SJSA1 (cell line): Measurements from ENCODE around the gene FBXO48. TPM values are rescaled to one million over a fixed set of nuclear protein-coding genes. Genes with fewer than 3 reads are reported as not detected.

Experiments used
- DNase-seq, 2 experiments: peaks; one replicate each; pipeline ENCODE4 v3.0.0-alpha.2; 2015 to 2020; ENCODE audit warnings: low spot score in 2 of 2, low read depth in 1 of 2
- H3K27ac ChIP-seq: fragments of 250-450 bp; sonication (Bioruptor Pico); 2 replicates; pipeline ENCODE4 v1.5.1; 2020; ENCODE audit warnings: mild to moderate bottlenecking, moderate library complexity
- H3K27me3 ChIP-seq: fragments of 250-450 bp; sonication (Bioruptor Pico); replicated peaks from 2 replicates; pipeline ENCODE4 v1.5.1; 2020; ENCODE audit warnings: mild to moderate bottlenecking, moderate library complexity
- H3K36me3 ChIP-seq: fragments of 250-450 bp; sonication (Bioruptor Pico); 2 replicates; pipeline ENCODE4 v1.5.1; 2020; ENCODE audit warnings: mild to moderate bottlenecking
- H3K4me1 ChIP-seq: fragments of 250-450 bp; sonication (Bioruptor Pico); replicated peaks from 2 replicates; pipeline ENCODE4 v1.6.1; 2021; ENCODE audit warnings: mild to moderate bottlenecking
- H3K4me3 ChIP-seq: fragments of 250-450 bp; sonication (Bioruptor Pico); 2 replicates; pipeline ENCODE4 v1.5.1; 2020; ENCODE audit warnings: mild to moderate bottlenecking
- H3K9me3 ChIP-seq: fragments of 250-450 bp; sonication (Bioruptor Pico); replicated peaks from 2 replicates; pipeline ENCODE4 v1.5.1; 2020; ENCODE audit warnings: mild to moderate bottlenecking
- total RNA-seq: library from RNA; depleted of rRNA; stranded (reverse); fragments of >200 nt; shearing (Covaris generic); gene quantifications from 2 replicates; pipeline ENCODE4 v1.2.3, GENCODE V29; 2014

FBXO48 gene
- total RNA-seq, 1 experiment from 2014 or later = 0.74 TPM

GRCh38 chr2:68438455-68439303 lies 28.4 kb downstream of the FBXO48 start:
- no peaks in the 10 kb centered on the region for H3K4me1 ChIP-seq
- H3K9me3 ChIP-seq = no peaks in the 10 kb centered on the region
- H3K27ac ChIP-seq = no peak overlapping the region
- no peaks in the 10 kb centered on the region for H3K27me3 ChIP-seq
- no peak overlapping the region for H3K4me3 ChIP-seq
- no peaks in the 10 kb centered on the region for H3K36me3 ChIP-seq
- no peak for DNase-seq

GRCh38 chr2:68436270-68436669 lies 30.8 kb downstream of the FBXO48 start:
- H3K36me3 ChIP-seq = no peaks in the 10 kb centered on the region
- H3K4me1 ChIP-seq = no peaks in the 10 kb centered on the region
- H3K27me3 ChIP-seq = no peaks in the 10 kb centered on the region
- H3K4me3 ChIP-seq = no peak overlapping the region
- H3K9me3 ChIP-seq = no peaks in the 10 kb centered on the region
- no peak overlapping the region for H3K27ac ChIP-seq
- no peak for DNase-seq

- Histone ChIP-seq H3K36me3 (no peaks in the 10 kb centered on the region), H3K27me3 (no peaks in the 10 kb centered on the region), H3K27ac (no peak overlapping the region), H3K4me1 (no peaks in the 10 kb centered on the region), H3K4me3 (no peak overlapping the region), H3K9me3 (no peaks in the 10 kb centered on the region)
- DNase-seq = no peak
Measured at GRCh38 chr2:68435615-68436014, 31.5 kb downstream of the FBXO48 start.

GRCh38 chr2:68434981-68435380 lies 32.1 kb downstream of the FBXO48 start:
- DNase-seq = no peak
- Histone ChIP-seq H3K4me1 (no peaks in the 10 kb centered on the region), H3K27me3 (no peaks in the 10 kb centered on the region), H3K4me3 (no peak overlapping the region), H3K9me3 (no peaks in the 10 kb centered on the region), H3K27ac (no peak overlapping the region), H3K36me3 (no peaks in the 10 kb centered on the region)

- no peak for DNase-seq
Measured at GRCh38 chr2:68432696-68433658, 34.1 kb downstream of the FBXO48 start.

GRCh38 chr2:68431316-68431972 lies 35.6 kb downstream of the FBXO48 start:
- DNase-seq = no peak
- H3K4me3 ChIP-seq = no peak overlapping the region
- peaks cover 11% of the 10 kb centered on the region; the same call in 1 of the 2 replicates for H3K4me1 ChIP-seq
- no peaks in the 10 kb centered on the region for H3K27me3 ChIP-seq
- no peaks in the 10 kb centered on the region for H3K36me3 ChIP-seq
- H3K9me3 ChIP-seq = no peaks in the 10 kb centered on the region
- H3K27ac ChIP-seq = no peak overlapping the region

More at GRCh38 chr2:68432696-68433658, 34.1 kb downstream of the FBXO48 start:
- no peaks in the 10 kb centered on the region for H3K9me3 ChIP-seq
- no peak overlapping the region for H3K4me3 ChIP-seq
- no peaks in the 10 kb centered on the region for H3K27me3 ChIP-seq
- no peaks in the 10 kb centered on the region for H3K36me3 ChIP-seq
- no peak overlapping the region for H3K27ac ChIP-seq
- no peaks in the 10 kb centered on the region for H3K4me1 ChIP-seq

GRCh38 chr2:68429311-68429826 lies 37.7 kb downstream of the FBXO48 start:
- Histone ChIP-seq H3K4me3 (no peak overlapping the region), H3K36me3 (no peaks in the 10 kb centered on the region), H3K4me1 (peaks cover 11% of the 10 kb centered on the region; the same call in 1 of the 2 replicates), H3K9me3 (no peaks in the 10 kb centered on the region), H3K27ac (no peak overlapping the region), H3K27me3 (no peaks in the 10 kb centered on the region)
- DNase-seq = no peak

- Histone ChIP-seq H3K27me3 (no peaks in the 10 kb centered on the region), H3K4me3 (no peak overlapping the region), H3K36me3 (no peaks in the 10 kb centered on the region), H3K4me1 (peaks cover 11% of the 10 kb centered on the region; the same call in 1 of the 2 replicates), H3K27ac (no peak overlapping the region), H3K9me3 (no peaks in the 10 kb centered on the region)
- DNase-seq = no peak
Measured at GRCh38 chr2:68428746-68429145, 38.3 kb downstream of the FBXO48 start.

- Histone ChIP-seq H3K27ac (no peak overlapping the region), H3K4me3 (no peak overlapping the region), H3K36me3 (no peaks in the 10 kb centered on the region), H3K9me3 (no peaks in the 10 kb centered on the region), H3K4me1 (peaks cover 11% of the 10 kb centered on the region; the same call in 1 of the 2 replicates), H3K27me3 (no peaks in the 10 kb centered on the region)
- no peak for DNase-seq
Measured at GRCh38 chr2:68428126-68428525, 39.0 kb downstream of the FBXO48 start.

GRCh38 chr2:68426848-68427579 lies 40.1 kb downstream of the FBXO48 start:
- peaks cover 11% of the 10 kb centered on the region; the same call in 1 of the 2 replicates for H3K4me1 ChIP-seq
- H3K4me3 ChIP-seq = no peak overlapping the region
- H3K36me3 ChIP-seq = no peaks in the 10 kb centered on the region
- no peak overlapping the region for H3K27ac ChIP-seq
- H3K27me3 ChIP-seq = no peaks in the 10 kb centered on the region
- no peaks in the 10 kb centered on the region for H3K9me3 ChIP-seq
- DNase-seq = peak in 1 of 2 experiments; percentile 14

GRCh38 chr2:68426446-68426845 lies 40.6 kb downstream of the FBXO48 start:
- DNase-seq = no peak
- no peak overlapping the region for H3K4me3 ChIP-seq
- no peak overlapping the region for H3K27ac ChIP-seq
- H3K27me3 ChIP-seq = no peaks in the 10 kb centered on the region
- H3K4me1 ChIP-seq = peaks cover 11% of the 10 kb centered on the region; the same call in 1 of the 2 replicates
- no peaks in the 10 kb centered on the region for H3K36me3 ChIP-seq
- H3K9me3 ChIP-seq = no peaks in the 10 kb centered on the region

- no peaks in the 10 kb centered on the region for H3K27me3 ChIP-seq
- H3K4me1 ChIP-seq = peaks cover 11% of the 10 kb centered on the region; the same call in 1 of the 2 replicates
- DNase-seq = no peak
- H3K4me3 ChIP-seq = no peak overlapping the region
- H3K9me3 ChIP-seq = no peaks in the 10 kb centered on the region
- no peaks in the 10 kb centered on the region for H3K36me3 ChIP-seq
- no peak overlapping the region for H3K27ac ChIP-seq
Measured at GRCh38 chr2:68425503-68425902, 41.6 kb downstream of the FBXO48 start.
